K562 (cell line): ENCODE measurements around the gene FBXL13. TPM values are rescaled to one million over a fixed set of nuclear protein-coding genes. Genes with fewer than 3 reads are reported as not detected.

Experiments
- ATAC-seq: fragments of 200-7000 bp; cut with Tn5 transposase; 3 replicates; pipeline ENCODE4 v1.9.1; 2020; ENCODE audit warnings: moderate library complexity
- BruUV-seq: library from RNA; stranded (reverse); fragments of 400-500 nt; replicated peaks from 2 replicates; lab custom pipeline; 2021; lab: Mats Ljungman, UMichigan
- CTCF ChIA-PET: fragments of 300-600 bp; formaldehyde crosslinking; extraction: SDS; loops from one replicate; lab custom pipeline; 2021; ENCODE audit warnings: low intra/inter-chr PET ratio; lab: Yijun Ruan, JAX
- POLR2A ChIA-PET: fragments of 300-600, 350-650 bp; sonication (Branson Sonifier 250); formaldehyde crosslinking; extraction: SDS; loops from one replicate; lab custom pipeline; 2021; ENCODE audit warnings: antibody characterized with exemption, inconsistent platforms; lab: Yijun Ruan, JAX
- DNase-seq, 4 experiments: peaks; one replicate each; pipeline versions ENCODE4 v3.0.0 to v3.0.0-alpha.2; 2011 to 2018; ENCODE audit warnings: low spot score in 3 of 4, mixed read lengths in 3 of 4; ENCODE audit errors: extremely low read depth in 1 of 4
- FAIRE-seq: peaks from 2 replicates; lab custom pipeline; 2011; peaks lifted over from hg19 to GRCh38; lab: Jason Lieb, UNC
- H2AFZ ChIP-seq: 2 replicates; pipeline ENCODE4 v1.6.0; 2011; ENCODE audit warnings: low read depth, low read length, control low read depth, inconsistent platforms
- H3K27ac ChIP-seq: fragments of 200-600 bp; 3 replicates; pipeline ENCODE4 v1.8.0; 2011; ENCODE audit warnings: low read depth, mild to moderate bottlenecking, control low read depth, inconsistent platforms, low read length, moderate library complexity, mixed read lengths; ENCODE audit errors: extremely low read depth
- H3K27me3 ChIP-seq, 2 experiments: fragments of 300-600 bp in 1 of 2; 2 replicates in 1 of 2; 3 replicates in 1 of 2; pipeline versions ENCODE4 v1.6.0 to v1.8.0; 2011; ENCODE audit warnings: inconsistent platforms in 2 of 2, low read length in 2 of 2, mild to moderate bottlenecking in 1 of 2, mixed read lengths in 1 of 2, moderate library complexity in 1 of 2; ENCODE audit not compliant: control insufficient read depth in 2 of 2, insufficient read depth in 2 of 2
- H3K36me3 ChIP-seq: fragments of 300-600 bp; 3 replicates; pipeline ENCODE4 v1.8.0; 2011; ENCODE audit warnings: mild to moderate bottlenecking, low read length, inconsistent platforms; ENCODE audit not compliant: control insufficient read depth, insufficient read depth
- H3K4me1 ChIP-seq, 2 experiments: fragments of 200-600 bp in 1 of 2; replicated peaks in 1 of 2; 2 replicates in 1 of 2; 3 replicates in 1 of 2; pipeline versions ENCODE4 v1.5.1 to v1.8.0; 2011; ENCODE audit warnings: inconsistent platforms in 2 of 2, low read length in 2 of 2, mild to moderate bottlenecking in 1 of 2, mixed read lengths in 1 of 2, moderate library complexity in 1 of 2; ENCODE audit not compliant: control insufficient read depth in 2 of 2, insufficient read depth in 2 of 2
- H3K4me2 ChIP-seq: 2 replicates; pipeline ENCODE4 v1.6.1; 2011; ENCODE audit warnings: low read length, control low read depth, inconsistent platforms, mixed read lengths; ENCODE audit not compliant: insufficient read depth
- H3K4me3 ChIP-seq: fragments of 200-600 bp; sonication (generic), shearing (Covaris generic); 2 replicates; pipeline ENCODE4 v1.5.1; 2016; ENCODE audit warnings: control low read depth, inconsistent platforms
- H3K79me2 ChIP-seq: fragments of 200-600 bp; 3 replicates; pipeline ENCODE4 v1.8.0; 2011; ENCODE audit warnings: low read length, inconsistent platforms; ENCODE audit not compliant: control insufficient read depth, insufficient read depth
- H3K9ac ChIP-seq, 2 experiments: 2 replicates each; pipeline versions ENCODE4 v1.6.0 to v1.6.1; 2011; ENCODE audit warnings: low read depth in 2 of 2, low read length in 2 of 2, control low read depth in 1 of 2, inconsistent platforms in 1 of 2, mild to moderate bottlenecking in 1 of 2, mixed read lengths in 1 of 2; ENCODE audit not compliant: insufficient read depth in 1 of 2
- H3K9me1 ChIP-seq: one replicate; pipeline ENCODE4 v1.6.0; 2011; ENCODE audit warnings: inconsistent platforms, mild to moderate bottlenecking, low read length, moderate library complexity; ENCODE audit not compliant: control insufficient read depth, insufficient read depth
- H3K9me3 ChIP-seq: replicated peaks from 2 replicates; pipeline ENCODE4 v1.5.1; 2011; ENCODE audit warnings: low read depth, low read length, inconsistent platforms; ENCODE audit not compliant: control insufficient read depth, insufficient read depth
- H4K20me1 ChIP-seq: replicated peaks from 2 replicates; pipeline ENCODE4 v1.6.1; 2011; ENCODE audit warnings: low read length, inconsistent platforms, mixed read lengths; ENCODE audit not compliant: control insufficient read depth, insufficient read depth
- ARID1B ChIP-seq: fragments of 450-650 bp; IDR thresholded peaks from 2 replicates; pipeline ENCODE4 v1.6.1; 2016; ENCODE audit warnings: antibody characterized with exemption, mild to moderate bottlenecking, inconsistent platforms
- CBFA2T3 ChIP-seq: fragments of 450-650 bp; IDR thresholded peaks from 2 replicates; pipeline ENCODE4 v1.6.1; 2017
- CC2D1A ChIP-seq: fragments of 450-650 bp; IDR thresholded peaks from 2 replicates; pipeline ENCODE4 v1.6.1; 2017; ENCODE audit warnings: mild to moderate bottlenecking
- GATAD2A ChIP-seq: fragments of 450-650 bp; IDR thresholded peaks from 2 replicates; pipeline ENCODE4 v1.6.1; 2017
- HDAC1 ChIP-seq, 2 experiments: fragments of 450-650 bp; IDR thresholded peaks; 2 replicates each; pipeline ENCODE4 v1.6.1; 2016 to 2017; ENCODE audit warnings: inconsistent platforms in 1 of 2, mild to moderate bottlenecking in 1 of 2, moderate library complexity in 1 of 2
- HLTF ChIP-seq: fragments of 450-650 bp; IDR thresholded peaks from 2 replicates; pipeline ENCODE4 v1.6.1; 2016
- HMBOX1 ChIP-seq: sonication (generic); IDR thresholded peaks from 2 replicates; pipeline ENCODE4 v1.6.1; 2016
- HNRNPK ChIP-seq: fragments of 200-400 bp; formaldehyde crosslinking; IDR thresholded peaks from one replicate; pipeline ENCODE4 v1.6.1; 2018; ENCODE audit warnings: mild to moderate bottlenecking, low read depth, low read length; ENCODE audit not compliant: poor library complexity, severe bottlenecking
- ILK ChIP-seq: fragments of 450-650 bp; IDR thresholded peaks from 2 replicates; pipeline ENCODE4 v1.6.1; 2016; ENCODE audit warnings: missing genetic modification characterization, low read depth, mild to moderate bottlenecking, missing compliant biosample characterization, moderate library complexity, borderline replicate concordance
- KDM1A ChIP-seq, 2 experiments: fragments of 450-650 bp; IDR thresholded peaks; 2 replicates each; pipeline ENCODE4 v1.6.1; 2016; ENCODE audit warnings: mild to moderate bottlenecking in 2 of 2
- LARP7 ChIP-seq: fragments of 450-650 bp; IDR thresholded peaks from 2 replicates; pipeline ENCODE4 v1.6.1; 2016
- MCM7 ChIP-seq, 2 experiments: fragments of 450-650 bp; IDR thresholded peaks; 2 replicates each; pipeline ENCODE4 v1.6.1; 2016 to 2018
- MLLT1 ChIP-seq, 2 experiments: fragments of 450-650 bp; IDR thresholded peaks; 2 replicates each; pipeline ENCODE4 v1.6.1; 2016
- NUFIP1 ChIP-seq: fragments of 450-650 bp; IDR thresholded peaks from 2 replicates; pipeline ENCODE4 v1.6.1; 2018; ENCODE audit not compliant: partially characterized antibody
- POLR2B ChIP-seq: fragments of 450-650 bp; IDR thresholded peaks from 2 replicates; pipeline ENCODE4 v1.6.1; 2018; ENCODE audit warnings: low read depth; ENCODE audit not compliant: partially characterized antibody
- SAFB2 ChIP-seq: fragments of 200-400 bp; formaldehyde crosslinking; IDR thresholded peaks from 2 replicates; pipeline ENCODE4 v1.6.1; 2018; ENCODE audit warnings: borderline replicate concordance, low read length, low read depth, moderate library complexity; ENCODE audit not compliant: severe bottlenecking
- TCF3 ChIP-seq: sonication (generic); formaldehyde crosslinking; IDR thresholded peaks from 2 replicates; pipeline ENCODE4 v1.4.0; 2020; ENCODE audit warnings: mild to moderate bottlenecking, missing genetic modification reagents
- ZNF274 ChIP-seq: IDR thresholded peaks from 2 replicates; pipeline ENCODE4 v1.6.1; 2011; ENCODE audit warnings: low read depth, mild to moderate bottlenecking, low read length, moderate library complexity, borderline replicate concordance
- WGBS: fragments of 100-300 bp; shearing (Covaris generic); methylation state at CpG from one replicate; pipeline ENCODE4 v1.1.6; 2016; ENCODE audit warnings: low coverage, mixed read lengths; ENCODE audit not compliant: insufficient coverage; ENCODE audit errors: missing lambda C conversion rate; 5-methylcytosine and 5-hydroxymethylcytosine counted together
- in situ Hi-C: fragments of 300-500 bp; cut with MboI; formaldehyde crosslinking; loops from 4 replicates; pipeline ENCODE4 v1.15.0; 2018; ENCODE audit warnings: inconsistent platforms, mixed read lengths
- intact Hi-C: fragments of 100-400 bp; cut with micrococcal nuclease; formaldehyde crosslinking; loops from 2 replicates; pipeline ENCODE4 v1.14.2; 2022
- polyA plus RNA-seq, 8 experiments: library from polyadenylated mRNA; depleted of rRNA in 4 of 8; stranded (reverse) in 5 of 8; unstranded in 3 of 8; fragments of >200 nt; fragmentation: Nextera tagmentation in 2 of 8; fragmentation: Illumina TruSeq in 1 of 8; extraction: Ambion mirVana in 2 of 8; extraction: Trizol in 1 of 8; gene quantifications; 2 replicates each; pipeline versions ENCODE4 v1.2.1 to v1.2.3, GENCODE V29; 2011 to 2014; ENCODE audit warnings: inconsistent platforms in 1 of 8, missing spikeins in 1 of 8
- total RNA-seq, 7 experiments: library from RNA; depleted of rRNA in 6 of 7; stranded (reverse); fragments of >200 nt in 6 of 7; fragmentation: Illumina TruSeq in 2 of 7; extraction: Trizol in 2 of 7; gene quantifications; 2 replicates each; pipeline versions ENCODE4 v1.2.1 to v1.2.3, GENCODE V29; 2011 to 2021; ENCODE audit warnings: low replicate concordance in 1 of 7
- TF ChIP-seq, protein P1 (sequence below): fragments of 450-650 bp; IDR thresholded peaks from 2 replicates; pipeline ENCODE4 v1.6.1; 2016; ENCODE audit warnings: antibody characterized with exemption
- TF ChIP-seq, protein P2 (sequence below): fragments of 200-800 bp; sonication (Bioruptor generic); IDR thresholded peaks from 2 replicates; pipeline ENCODE4 v1.6.1; 2017; ENCODE audit warnings: missing genetic modification characterization, missing compliant biosample characterization

The FBXL13 gene
- total and polyA plus RNA-seq, 9 of the 15 experiments (the other 6 are each of a cell fraction or from before 2014, with no cell fraction given), result 16.3 to 55.0 (median 25.4) TPM

- intact Hi-C loops, result no loop called here
- Histone ChIP-seq H3K9ac (peak overlapping the region in 1 of 2 experiments; percentile 99; a peak in 2 of 4 replicates), H3K4me3 (peak overlapping the region; percentile 82), H3K4me1 (peaks cover 15 to 26% of the 10 kb centered on the region in 2 experiments; a peak in 4 of 5 replicates), H3K27ac (peak overlapping the region; percentile 99; the same call in 2 of the 3 replicates), H3K27me3 (no peaks in the 10 kb centered on the region), H3K9me3 (peaks cover 2% of the 10 kb centered on the region; the same call in 1 of the 2 replicates), H4K20me1 (no peaks in the 10 kb centered on the region), H3K4me2 (peak overlapping the region; percentile 100), H2AFZ (no peak overlapping the region), H3K79me2 (peaks cover 77% of the 10 kb centered on the region), H3K9me1 (no peaks in the 10 kb centered on the region), H3K36me3 (peaks cover 51% of the 10 kb centered on the region)
- BruUV-seq, result no TSS peak
- no peak for FAIRE-seq
- WGBS, result 39% methylated on average over 8 of the region's 8 CpGs
- no peak for ATAC-seq
- CTCF ChIA-PET, result no interaction called here
- peak in 2 of 4 experiments; percentile 14 to 58 for DNase-seq
- in situ Hi-C loops, result no loop called here
- POLR2A ChIA-PET, result no interaction called here
- TF ChIP-seq ILK (tag) (no peak), CBFA2T3 (peak; percentile 73), CC2D1A (0 out of 2 replicates have a peak, but pooled peaks have one; percentile 32), HNRNPK (no peak), LARP7 (0 out of 2 replicates have a peak, but pooled peaks have one; percentile 22), KDM1A (IDR thresholded peaks at IDR 0.05) (peak in 1 of 2 experiments; percentile 50; a peak in 1 of 4 replicates), MCM7 (IDR thresholded peaks at IDR 0.05) (peak in 1 of 2 experiments; percentile 69; a peak in 1 of 4 replicates), HMBOX1 (peak; percentile 20; the same call in 1 of the 2 replicates), SAFB2 (no peak), GATAD2A (peak; percentile 56; the same call in 1 of the 2 replicates), HLTF (peak; percentile 81), NUFIP1 (no peak), TCF3 (0 out of 2 replicates have a peak, but pooled peaks have one; percentile 17), MLLT1 (IDR thresholded peaks at IDR 0.05) (peak in 1 of 2 experiments; percentile 63; a peak in 2 of 4 replicates), ZNF274 (no peak), POLR2B (peak; percentile 62), ARID1B (0 out of 2 replicates have a peak, but pooled peaks have one; percentile 17), HDAC1 (IDR thresholded peaks at IDR 0.05) (0 out of 4 replicates have a peak, but pooled peaks of 1 of the 2 experiments have one; percentile 27)
- TF ChIP-seq, protein P1, sequence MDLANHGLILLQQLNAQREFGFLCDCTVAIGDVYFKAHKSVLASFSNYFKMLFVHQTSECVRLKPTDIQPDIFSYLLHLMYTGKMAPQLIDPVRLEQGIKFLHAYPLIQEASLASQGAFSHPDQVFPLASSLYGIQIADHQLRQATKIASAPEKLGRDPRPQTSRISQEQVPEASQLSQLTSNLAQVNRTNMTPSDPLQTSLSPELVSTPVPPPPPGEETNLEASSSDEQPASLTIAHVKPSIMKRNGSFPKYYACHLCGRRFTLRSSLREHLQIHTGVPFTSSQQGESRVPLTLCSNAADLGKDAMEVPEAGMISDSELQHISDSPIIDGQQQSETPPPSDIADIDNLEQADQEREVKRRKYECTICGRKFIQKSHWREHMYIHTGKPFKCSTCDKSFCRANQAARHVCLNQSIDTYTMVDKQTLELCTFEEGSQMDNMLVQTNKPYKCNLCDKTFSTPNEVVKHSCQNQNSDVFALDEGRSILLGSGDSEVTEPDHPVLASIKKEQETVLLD, result 0 out of 2 replicates have a peak, but pooled peaks have one; percentile 37
- TF ChIP-seq, protein P2, sequence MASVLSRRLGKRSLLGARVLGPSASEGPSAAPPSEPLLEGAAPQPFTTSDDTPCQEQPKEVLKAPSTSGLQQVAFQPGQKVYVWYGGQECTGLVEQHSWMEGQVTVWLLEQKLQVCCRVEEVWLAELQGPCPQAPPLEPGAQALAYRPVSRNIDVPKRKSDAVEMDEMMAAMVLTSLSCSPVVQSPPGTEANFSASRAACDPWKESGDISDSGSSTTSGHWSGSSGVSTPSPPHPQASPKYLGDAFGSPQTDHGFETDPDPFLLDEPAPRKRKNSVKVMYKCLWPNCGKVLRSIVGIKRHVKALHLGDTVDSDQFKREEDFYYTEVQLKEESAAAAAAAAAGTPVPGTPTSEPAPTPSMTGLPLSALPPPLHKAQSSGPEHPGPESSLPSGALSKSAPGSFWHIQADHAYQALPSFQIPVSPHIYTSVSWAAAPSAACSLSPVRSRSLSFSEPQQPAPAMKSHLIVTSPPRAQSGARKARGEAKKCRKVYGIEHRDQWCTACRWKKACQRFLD (CRISPR knock-in tag), result no peak
Observed at GRCh38 chr7:102976493-102976892, 98.1 kb downstream of the FBXL13 start.
